DND-41 (cell line): ENCODE measurements around the gene DSCAML1.

Experiments used
- ATAC-seq: fragments of 200-7000 bp; cut with Tn5 transposase; 3 replicates; pipeline ENCODE4 v1.9.1; 2021; ENCODE audit warnings: low read depth; ENCODE audit not compliant: insufficient read depth
- DNase-seq: peaks from one replicate; pipeline ENCODE4 v3.0.0-alpha.2; 2020
- H2AFZ ChIP-seq: 2 replicates; pipeline ENCODE4 v1.6.0; 2012; ENCODE audit warnings: low read depth, low read length
- H3K27ac ChIP-seq: 2 replicates; pipeline ENCODE4 v1.5.1; 2012; ENCODE audit warnings: low read length, inconsistent platforms
- H3K27me3 ChIP-seq: fragments of 200-600 bp; sonication (generic); 2 replicates; pipeline ENCODE4 v1.6.0; 2012; ENCODE audit warnings: low read length, mild to moderate bottlenecking, inconsistent platforms; ENCODE audit not compliant: insufficient read depth, poor library complexity
- H3K36me3 ChIP-seq: 2 replicates; pipeline ENCODE4 v1.5.1; 2012; ENCODE audit warnings: low read length, inconsistent platforms; ENCODE audit not compliant: insufficient read depth
- H3K4me1 ChIP-seq: 2 replicates; pipeline ENCODE4 v1.5.1; 2012; ENCODE audit warnings: mild to moderate bottlenecking, low read length; ENCODE audit not compliant: insufficient read depth
- H3K4me2 ChIP-seq: 2 replicates; pipeline ENCODE4 v1.6.0; 2012; ENCODE audit warnings: mild to moderate bottlenecking, moderate library complexity, low read length, inconsistent platforms; ENCODE audit not compliant: insufficient read depth
- H3K4me3 ChIP-seq, 2 experiments: fragments of 200-600 bp in 1 of 2; shearing (Covaris generic) in 1 of 2; 2 replicates each; pipeline ENCODE4 v1.5.1; 2012 to 2016; ENCODE audit warnings: inconsistent platforms in 2 of 2, low read length in 2 of 2, mild to moderate bottlenecking in 2 of 2, low read depth in 1 of 2, moderate library complexity in 1 of 2
- H3K79me2 ChIP-seq: 2 replicates; pipeline ENCODE4 v1.6.0; 2012; ENCODE audit warnings: low read length, inconsistent platforms; ENCODE audit not compliant: insufficient read depth
- H3K9ac ChIP-seq: 2 replicates; pipeline ENCODE4 v1.6.0; 2012; ENCODE audit warnings: low read depth, mild to moderate bottlenecking, inconsistent platforms, low read length, moderate library complexity
- H3K9me3 ChIP-seq: 2 replicates; pipeline ENCODE4 v1.5.1; 2012; ENCODE audit warnings: low read length, moderate library complexity, mild to moderate bottlenecking, inconsistent platforms; ENCODE audit not compliant: insufficient read depth, severe bottlenecking
- H4K20me1 ChIP-seq: 2 replicates; pipeline ENCODE4 v1.6.0; 2012; ENCODE audit warnings: low read length; ENCODE audit not compliant: insufficient read depth
- CTCF ChIP-seq: IDR thresholded peaks from 2 replicates; pipeline ENCODE4 v1.5.1; 2012; ENCODE audit warnings: borderline replicate concordance, low read length, moderate library complexity, mild to moderate bottlenecking; ENCODE audit not compliant: poor library complexity, severe bottlenecking; ENCODE audit errors: extremely low read depth
- EZH2 ChIP-seq: IDR thresholded peaks from 3 replicates; pipeline ENCODE4 v1.6.1; 2012; ENCODE audit warnings: borderline replicate concordance, low read depth, mild to moderate bottlenecking, moderate library complexity, low read length, inconsistent platforms; ENCODE audit not compliant: severe bottlenecking

DSCAML1 gene

GRCh38 chr11:117478926-117479325, 318.1 kb downstream of the DSCAML1 start:
- Histone ChIP-seq H3K27me3 (no peaks in the 10 kb centered on the region), H2AFZ (no peak overlapping the region), H3K79me2 (no peaks in the 10 kb centered on the region), H3K4me1 (no peaks in the 10 kb centered on the region), H3K4me3 (no peak overlapping the region), H3K9ac (no peak overlapping the region), H3K9me3 (no peaks in the 10 kb centered on the region), H3K27ac (no peak overlapping the region), H3K36me3 (peaks cover 3% of the 10 kb centered on the region; the same call in 1 of the 2 replicates), H4K20me1 (peaks cover 2% of the 10 kb centered on the region; the same call in 1 of the 2 replicates), H3K4me2 (no peak overlapping the region)
- no peak for TF ChIP-seq CTCF
- TF ChIP-seq EZH2 = no peak
- DNase-seq (no peak), ATAC-seq (no peak)

DNA sequence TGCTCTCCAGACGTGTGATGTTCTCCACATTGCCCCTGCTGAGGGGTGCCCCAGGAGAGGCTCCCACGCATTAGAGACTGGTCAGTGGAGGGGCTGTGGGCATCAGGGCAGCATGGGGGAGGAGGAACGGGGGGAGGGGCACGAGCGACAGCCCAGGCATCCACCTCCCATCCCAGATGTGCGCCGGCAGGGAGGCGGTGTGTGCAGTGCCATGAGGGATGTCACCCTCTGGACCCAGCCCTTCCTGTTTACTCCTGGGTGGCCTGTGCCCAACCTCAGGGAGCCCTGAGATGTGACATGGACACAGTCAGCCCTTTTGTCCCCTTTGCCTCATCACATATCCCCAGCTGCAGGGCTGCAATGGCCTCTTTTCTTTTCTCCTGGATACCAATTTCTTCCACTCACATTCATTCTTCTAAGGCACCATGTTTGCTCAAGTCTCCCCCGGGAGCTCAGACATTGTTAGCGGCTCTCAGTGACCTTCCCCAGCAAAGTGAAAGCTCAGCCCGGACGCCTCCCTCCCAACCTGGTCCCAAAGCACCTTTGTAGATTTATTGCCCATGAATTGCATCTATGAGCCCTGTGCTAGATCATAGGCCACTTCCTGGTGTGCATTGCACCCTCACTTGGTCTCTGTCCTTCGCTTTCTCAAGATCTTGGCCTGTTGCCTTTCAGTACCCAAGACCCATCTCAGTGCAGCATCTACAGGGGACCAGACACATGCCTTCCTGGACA, 318.7 kb downstream of the DSCAML1 start:
- no peak overlapping the region for H2AFZ ChIP-seq
- no peaks in the 10 kb centered on the region for H3K4me1 ChIP-seq
- H3K4me2 ChIP-seq = no peak overlapping the region
- H3K4me3 ChIP-seq = no peak overlapping the region
- H3K36me3 ChIP-seq = peaks cover 3% of the 10 kb centered on the region; the same call in 1 of the 2 replicates
- H3K9me3 ChIP-seq = no peaks in the 10 kb centered on the region
- no peak for ATAC-seq
- H3K9ac ChIP-seq = no peak overlapping the region
- H3K27ac ChIP-seq = no peak overlapping the region
- no peaks in the 10 kb centered on the region for H3K27me3 ChIP-seq
- no peak for DNase-seq
- no peaks in the 10 kb centered on the region for H3K79me2 ChIP-seq
- peaks cover 2% of the 10 kb centered on the region; the same call in 1 of the 2 replicates for H4K20me1 ChIP-seq
- TF ChIP-seq CTCF (no peak), EZH2 (no peak)

DNA sequence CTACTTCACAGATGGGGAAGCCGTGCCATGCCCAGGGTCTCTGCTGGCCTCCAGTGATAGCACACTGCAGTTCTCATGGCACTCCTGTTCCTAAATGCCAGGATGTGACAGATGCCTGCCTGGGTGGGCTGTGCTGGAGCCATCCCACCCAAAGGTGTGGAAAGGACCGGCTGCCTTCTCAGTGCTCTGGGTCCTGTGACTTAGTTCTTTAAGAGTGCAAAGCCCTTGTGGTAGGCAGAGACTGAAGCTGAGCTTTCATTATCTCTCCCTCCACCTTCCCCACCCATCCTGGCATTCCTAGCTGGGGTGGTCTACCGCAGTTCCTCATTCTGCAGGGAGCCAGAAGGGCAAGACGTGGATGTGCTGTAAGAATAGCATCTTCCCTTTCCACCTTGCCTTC, 319.3 kb downstream of the DSCAML1 start:
- Histone ChIP-seq H3K27ac (no peak overlapping the region), H3K4me2 (no peak overlapping the region), H3K9ac (no peak overlapping the region), H3K9me3 (no peaks in the 10 kb centered on the region), H2AFZ (no peak overlapping the region), H3K27me3 (no peaks in the 10 kb centered on the region), H3K4me3 (no peak overlapping the region), H3K79me2 (no peaks in the 10 kb centered on the region), H3K36me3 (peaks cover 3% of the 10 kb centered on the region; the same call in 1 of the 2 replicates), H3K4me1 (no peaks in the 10 kb centered on the region), H4K20me1 (peaks cover 2% of the 10 kb centered on the region; the same call in 1 of the 2 replicates)
- ATAC-seq (no peak), DNase-seq (no peak)
- no peak for TF ChIP-seq EZH2
- no peak for TF ChIP-seq CTCF
